ENCODE measurements around the gene BICRA. TPM values are rescaled to one million over a fixed set of nuclear protein-coding genes. Genes with fewer than 3 reads are reported as not detected.
"Not testable (repeated sequence)": the region's sequence is repeated elsewhere in the genome, so short reads cannot be mapped to it uniquely, and the experiment has no call there.

BICRA gene
- total RNA-seq, 1 donor from 2014 or later: 15.6 TPM

- TF ChIP-seq EZH2 (IDR thresholded peaks at IDR 0.05): no peak
- TF ChIP-seq CTCF (IDR thresholded peaks at IDR 0.05): no peak
- TF ChIP-seq EZH2phosphoT487 (IDR thresholded peaks at IDR 0.05): no peak
- no peaks in the 10 kb centered on the region for H3K4me1 ChIP-seq
- Mint-ChIP-seq H3K27me3 (ENCODE audit: insufficient read depth, low read depth) (peaks cover 15% of the 10 kb centered on the region), H3K27ac (peak overlapping the region; percentile 54), H3K4me3 (no peak overlapping the region), H3K36me3 (no peaks in the 10 kb centered on the region), H3K9me3 (no peaks in the 10 kb centered on the region), H3K4me1 (peaks cover 10% of the 10 kb centered on the region)
- no peaks in the 10 kb centered on the region for H3K27me3 ChIP-seq
- H2AFZ ChIP-seq (replicated peaks): no peak overlapping the region
- no peaks in the 10 kb centered on the region for H3K79me2 ChIP-seq (ENCODE audit: low read depth)
- no peak overlapping the region for H3K27ac ChIP-seq
- DNase-seq (ENCODE audit: low spot score): no peak
- H3F3A ChIP-seq (ENCODE audit: low read depth): peaks cover 7% of the 10 kb centered on the region
- no peak overlapping the region for H3K4me3 ChIP-seq
- H3K9me3 ChIP-seq (ENCODE audit: low read depth): no peaks in the 10 kb centered on the region
- no peak overlapping the region for H3K9ac ChIP-seq
- H4K20me1 ChIP-seq (ENCODE audit: low read depth): no peaks in the 10 kb centered on the region
- no peak overlapping the region for H3K4me2 ChIP-seq
- H3K36me3 ChIP-seq: no peaks in the 10 kb centered on the region
Observed at GRCh38 chr19:47726467-47726866, 117.5 kb downstream of the BICRA start.

DNA sequence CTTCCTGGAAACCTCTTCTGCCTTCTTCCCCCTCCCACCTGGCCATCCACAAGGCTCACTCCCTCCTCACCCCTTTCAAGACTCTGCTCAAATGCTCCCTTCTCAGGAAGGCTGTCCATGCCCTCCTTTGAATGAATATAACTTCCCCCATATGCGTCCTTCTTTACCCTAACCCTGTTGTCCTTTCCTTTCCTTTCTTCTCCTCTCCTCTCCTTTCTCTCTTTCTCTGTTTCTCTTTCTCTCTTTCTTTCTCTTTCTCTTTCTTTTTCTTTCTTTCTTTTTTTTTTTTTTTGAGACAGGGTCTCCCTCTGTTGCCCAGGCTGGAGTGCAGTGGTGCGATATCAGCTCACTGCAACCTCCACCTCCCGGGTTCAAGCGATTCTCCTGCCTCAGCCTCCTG, 119.4 kb downstream of the BICRA start:
- H4K20me1 ChIP-seq (ENCODE audit: low read depth); H3K79me2 ChIP-seq (ENCODE audit: low read depth); H3K9me3 ChIP-seq (ENCODE audit: low read depth); H2AFZ ChIP-seq (replicated peaks); H3K27me3 ChIP-seq; H3K4me2 ChIP-seq; H3K36me3 ChIP-seq; DNase-seq (ENCODE audit: low spot score); H3K27ac Mint-ChIP-seq; H3K27ac ChIP-seq; H3K9me3 Mint-ChIP-seq; H3F3A ChIP-seq (ENCODE audit: low read depth); H3K4me3 Mint-ChIP-seq; H3K4me1 ChIP-seq; H3K4me3 ChIP-seq; H3K9ac ChIP-seq; H3K36me3 Mint-ChIP-seq: not testable (repeated sequence)
- H3K4me1 Mint-ChIP-seq: peaks cover 10% of the 10 kb centered on the region
- H3K27me3 Mint-ChIP-seq (ENCODE audit: insufficient read depth, low read depth): peaks cover 22% of the 10 kb centered on the region

DNA sequence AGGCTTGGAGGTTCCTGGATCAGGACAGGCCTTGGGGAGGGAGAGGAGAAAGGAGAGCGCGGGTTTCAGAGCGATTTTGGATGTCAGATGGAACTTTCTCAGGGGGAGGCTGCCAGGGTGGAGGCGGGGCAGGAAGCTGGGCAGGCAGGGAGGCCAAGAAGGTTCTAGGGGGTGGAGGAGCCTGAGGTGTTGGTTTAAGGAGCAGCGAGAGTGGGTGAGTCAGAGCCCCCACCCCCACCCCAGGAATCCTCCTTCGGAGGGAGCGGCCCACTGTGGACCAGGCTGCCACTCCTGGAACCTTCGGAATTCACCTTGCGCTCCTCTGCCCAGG, 120.5 kb downstream of the BICRA start:
- peak overlapping the region; percentile 65 for H3K4me3 ChIP-seq
- H3K79me2 ChIP-seq (ENCODE audit: low read depth): no peaks in the 10 kb centered on the region
- no peak for TF ChIP-seq EZH2 (IDR thresholded peaks at IDR 0.05)
- no peak for TF ChIP-seq EZH2phosphoT487 (IDR thresholded peaks at IDR 0.05)
- no peak for TF ChIP-seq CTCF (IDR thresholded peaks at IDR 0.05)
- Mint-ChIP-seq H3K36me3 (no peaks in the 10 kb centered on the region), H3K4me1 (peaks cover 10% of the 10 kb centered on the region), H3K4me3 (peak overlapping the region; percentile 80), H3K9me3 (no peaks in the 10 kb centered on the region), H3K27me3 (ENCODE audit: insufficient read depth, low read depth) (peaks cover 26% of the 10 kb centered on the region), H3K27ac (peak overlapping the region; percentile 88)
- H4K20me1 ChIP-seq (ENCODE audit: low read depth): no peaks in the 10 kb centered on the region
- peak overlapping the region; percentile 84 for H2AFZ ChIP-seq (replicated peaks)
- no peaks in the 10 kb centered on the region for H3K36me3 ChIP-seq
- H3K4me2 ChIP-seq: peak overlapping the region; percentile 93
- H3K4me1 ChIP-seq: no peaks in the 10 kb centered on the region
- no peaks in the 10 kb centered on the region for H3K27me3 ChIP-seq
- no peaks in the 10 kb centered on the region for H3K9me3 ChIP-seq (ENCODE audit: low read depth)
- no peak overlapping the region for H3K27ac ChIP-seq
- no peak overlapping the region for H3K9ac ChIP-seq
- DNase-seq (ENCODE audit: low spot score): peak; percentile 33
- H3F3A ChIP-seq (ENCODE audit: low read depth): peaks cover 7% of the 10 kb centered on the region

GRCh38 chr19:47729799-47730520, 121.0 kb downstream of the BICRA start:
- TF ChIP-seq EZH2phosphoT487 (IDR thresholded peaks at IDR 0.05) (no peak), EZH2 (IDR thresholded peaks at IDR 0.05) (no peak)
- H3K4me2 ChIP-seq: peak overlapping the region; percentile 93
- Mint-ChIP-seq H3K27me3 (ENCODE audit: insufficient read depth, low read depth) (peaks cover 26% of the 10 kb centered on the region), H3K9me3 (no peaks in the 10 kb centered on the region), H3K36me3 (no peaks in the 10 kb centered on the region), H3K27ac (no peak overlapping the region), H3K4me1 (peaks cover 10% of the 10 kb centered on the region), H3K4me3 (peak overlapping the region; percentile 80)
- peak overlapping the region; percentile 65 for H3K4me3 ChIP-seq
- H3K27ac ChIP-seq: no peak overlapping the region
- H3K4me1 ChIP-seq: no peaks in the 10 kb centered on the region
- H3F3A ChIP-seq (ENCODE audit: low read depth): peaks cover 7% of the 10 kb centered on the region
- H3K79me2 ChIP-seq (ENCODE audit: low read depth): no peaks in the 10 kb centered on the region
- peak overlapping the region; percentile 84 for H2AFZ ChIP-seq (replicated peaks)
- no peaks in the 10 kb centered on the region for H3K36me3 ChIP-seq
- no peaks in the 10 kb centered on the region for H3K9me3 ChIP-seq (ENCODE audit: low read depth)
- DNase-seq (ENCODE audit: low spot score): peak; percentile 82
- H4K20me1 ChIP-seq (ENCODE audit: low read depth): no peaks in the 10 kb centered on the region
- no peak overlapping the region for H3K9ac ChIP-seq
- H3K27me3 ChIP-seq: no peaks in the 10 kb centered on the region

Data from neural progenitor cell (in vitro differentiated cells).